HUES6 (cell line): ENCODE measurements around the gene CD99.
"Not testable (repeated sequence)": the region's sequence is repeated elsewhere in the genome, so short reads cannot be mapped to it uniquely, and the experiment has no call there.

ENCODE experiments used
- H3K27ac ChIP-seq: 2 replicates; pipeline ENCODE4 v1.7.0; 2013; ENCODE audit warnings: low read depth, mild to moderate bottlenecking, low read length, inconsistent platforms
- H3K27me3 ChIP-seq: 2 replicates; pipeline ENCODE4 v1.6.1; 2013; ENCODE audit warnings: low read length; ENCODE audit not compliant: control insufficient read depth, insufficient read depth
- H3K36me3 ChIP-seq: 2 replicates; pipeline ENCODE4 v1.6.1; 2013; ENCODE audit warnings: low read length; ENCODE audit not compliant: control insufficient read depth, insufficient read depth
- H3K4me1 ChIP-seq: 2 replicates; pipeline ENCODE4 v1.6.1; 2013; ENCODE audit warnings: low read length; ENCODE audit not compliant: control insufficient read depth, insufficient read depth
- H3K4me3 ChIP-seq: 2 replicates; pipeline ENCODE4 v1.5.1; 2013; ENCODE audit warnings: low read depth, low read length
- H3K9ac ChIP-seq: one replicate; pipeline ENCODE4 v1.6.1; 2013; ENCODE audit warnings: mild to moderate bottlenecking, low read length
- H3K9me3 ChIP-seq: 2 replicates; pipeline ENCODE4 v1.6.1; 2013; ENCODE audit warnings: low read depth, low read length; ENCODE audit not compliant: control insufficient read depth, insufficient read depth

The CD99 gene

GRCh38 chrX:2752441-2752840 is 61.3 kb downstream of the CD99 start:
- not testable (repeated sequence) for H3K9me3 ChIP-seq, H3K27ac ChIP-seq

DNA sequence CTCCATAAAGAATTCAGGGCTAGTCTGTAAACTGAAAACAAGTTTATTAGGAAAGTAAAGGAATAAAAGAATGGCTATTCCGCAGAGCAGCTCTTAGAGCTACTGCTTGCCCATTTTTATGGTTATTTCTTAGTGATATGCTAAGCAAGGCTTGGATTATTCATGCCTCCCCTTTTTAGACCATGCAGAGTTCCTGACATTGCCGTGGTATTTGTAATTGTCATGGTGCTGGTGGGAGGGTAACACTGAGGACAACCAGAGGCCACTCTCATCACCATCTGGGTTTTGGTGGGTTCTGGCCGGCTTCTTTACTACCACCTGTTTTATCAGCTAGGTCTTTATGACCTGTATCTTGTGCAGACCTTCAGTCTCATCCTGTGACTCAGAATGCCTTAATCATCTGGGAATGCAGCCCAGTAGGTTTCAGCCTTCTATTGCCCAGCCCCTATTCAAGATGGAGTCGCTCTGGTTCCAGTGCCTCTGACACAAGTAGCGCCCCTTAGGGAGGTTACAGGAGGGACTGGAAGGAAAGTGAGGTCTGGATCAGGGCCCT is 64.1 kb downstream of the CD99 start:
- not testable (repeated sequence) for H3K4me1 ChIP-seq, H3K4me3 ChIP-seq, H3K36me3 ChIP-seq, H3K27me3 ChIP-seq, H3K9ac ChIP-seq, H3K27ac ChIP-seq, H3K9me3 ChIP-seq

More at GRCh38 chrX:2752441-2752840, 61.3 kb downstream of the CD99 start:
- H3K4me3 ChIP-seq, H3K9ac ChIP-seq, H3K36me3 ChIP-seq, H3K4me1 ChIP-seq, H3K27me3 ChIP-seq: not testable (repeated sequence)

- no peak overlapping the region for H3K9ac ChIP-seq
- H3K27ac ChIP-seq: no peak overlapping the region
- no peak overlapping the region for H3K4me3 ChIP-seq
- H3K36me3 ChIP-seq: no peaks in the 10 kb centered on the region
- 0 out of 2 replicates have a peak, but pooled peaks cover 4% of the 10 kb centered on the region for H3K4me1 ChIP-seq
- no peaks in the 10 kb centered on the region for H3K27me3 ChIP-seq
- no peaks in the 10 kb centered on the region for H3K9me3 ChIP-seq
Measured at GRCh38 chrX:2756548-2756947, 65.5 kb downstream of the CD99 start.

DNA sequence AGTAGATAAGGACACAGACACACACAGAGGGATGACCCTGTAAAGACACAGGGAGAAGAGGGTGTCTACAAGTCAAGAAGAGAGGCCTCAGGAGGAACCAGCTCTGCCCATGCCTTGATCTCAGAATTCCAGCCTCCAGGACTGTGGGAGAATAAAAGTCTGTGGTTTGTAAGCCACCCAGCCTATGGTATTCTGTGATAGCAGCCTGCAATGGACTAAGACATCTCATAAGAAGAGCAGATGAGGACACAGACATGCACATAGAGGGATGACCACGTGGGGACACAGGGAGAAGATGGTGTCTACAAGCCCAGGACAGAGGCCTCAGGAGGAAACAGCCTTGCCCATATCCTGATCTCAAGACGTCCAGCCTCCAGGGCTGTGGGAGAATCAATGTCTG is 70.2 kb downstream of the CD99 start:
- H3K4me3 ChIP-seq: no peak overlapping the region
- H3K27me3 ChIP-seq: no peaks in the 10 kb centered on the region
- H3K27ac ChIP-seq: no peak overlapping the region
- H3K4me1 ChIP-seq: no peaks in the 10 kb centered on the region
- H3K36me3 ChIP-seq: no peaks in the 10 kb centered on the region
- H3K9me3 ChIP-seq: no peaks in the 10 kb centered on the region
- H3K9ac ChIP-seq: no peak overlapping the region

DNA sequence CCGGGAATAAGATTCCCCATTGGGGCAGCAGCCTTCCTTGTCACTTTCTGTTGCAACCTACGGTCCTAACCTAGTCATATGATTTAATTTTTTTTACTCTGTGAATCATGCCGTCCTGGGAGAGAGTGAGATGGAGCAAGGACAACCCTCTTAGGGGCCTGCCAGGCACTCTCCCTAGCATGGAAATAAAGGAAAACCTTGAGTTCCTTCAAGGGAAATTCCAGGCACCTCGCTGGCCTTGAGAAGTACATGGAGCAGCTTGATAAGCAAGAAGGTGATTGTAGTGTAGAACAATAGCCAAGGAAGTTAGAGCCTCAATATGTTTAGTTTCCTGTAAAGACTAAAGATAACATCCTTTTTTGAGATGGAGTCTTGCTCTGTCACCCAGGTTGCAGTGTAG is 71.6 kb downstream of the CD99 start:
- not testable (repeated sequence) for H3K4me1 ChIP-seq, H3K9ac ChIP-seq, H3K27ac ChIP-seq, H3K36me3 ChIP-seq, H3K27me3 ChIP-seq, H3K9me3 ChIP-seq, H3K4me3 ChIP-seq

DNA sequence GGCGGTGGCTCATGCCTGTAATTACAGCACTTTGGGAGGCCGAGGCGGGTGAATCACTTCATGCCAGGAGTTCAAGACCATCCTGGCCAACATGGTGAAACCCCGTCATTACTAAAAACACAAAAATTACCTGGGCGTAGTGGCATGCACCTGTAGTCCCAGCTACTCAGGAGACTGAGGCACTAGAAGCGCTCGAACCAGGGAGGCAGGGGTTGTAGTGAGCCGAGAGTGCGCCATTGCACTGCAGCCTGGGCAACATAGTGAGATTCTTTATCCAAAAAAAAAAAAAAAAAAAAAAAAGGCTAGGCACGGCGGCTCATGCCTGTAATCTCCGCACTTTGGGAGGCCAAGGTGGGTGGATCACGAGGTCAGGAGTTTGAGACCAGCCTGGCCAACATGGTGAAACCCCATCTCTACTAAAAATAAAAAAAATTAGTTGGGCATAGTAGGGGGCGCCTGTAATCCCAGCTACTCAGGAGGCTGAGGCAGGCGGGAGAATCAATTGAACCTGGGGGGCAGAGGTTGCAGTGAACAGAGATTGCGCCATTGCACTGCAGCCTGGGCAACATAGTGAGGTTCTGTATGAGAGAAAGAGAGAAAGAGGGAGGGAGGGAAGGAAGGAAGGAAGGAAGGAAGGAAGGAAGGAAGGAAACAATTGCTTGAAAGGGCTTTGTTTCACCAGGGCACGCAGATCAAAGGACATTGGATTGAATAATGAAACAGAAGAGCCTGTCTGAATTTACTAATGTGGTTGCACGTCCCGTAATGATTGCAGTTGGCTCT is 73.9 kb downstream of the CD99 start:
- H3K9me3 ChIP-seq, H3K36me3 ChIP-seq, H3K27me3 ChIP-seq, H3K27ac ChIP-seq, H3K9ac ChIP-seq, H3K4me3 ChIP-seq: not testable (repeated sequence)
- peaks cover 13% of the 10 kb centered on the region for H3K4me1 ChIP-seq

- Histone ChIP-seq H3K27me3 (no peaks in the 10 kb centered on the region), H3K36me3 (no peaks in the 10 kb centered on the region), H3K4me1 (peaks cover 13% of the 10 kb centered on the region), H3K27ac (no peak overlapping the region), H3K9ac (no peak overlapping the region), H3K9me3 (peaks cover 6% of the 10 kb centered on the region; the same call in 1 of the 2 replicates), H3K4me3 (no peak overlapping the region)
Measured at GRCh38 chrX:2765549-2765830, 74.4 kb downstream of the CD99 start.

DNA sequence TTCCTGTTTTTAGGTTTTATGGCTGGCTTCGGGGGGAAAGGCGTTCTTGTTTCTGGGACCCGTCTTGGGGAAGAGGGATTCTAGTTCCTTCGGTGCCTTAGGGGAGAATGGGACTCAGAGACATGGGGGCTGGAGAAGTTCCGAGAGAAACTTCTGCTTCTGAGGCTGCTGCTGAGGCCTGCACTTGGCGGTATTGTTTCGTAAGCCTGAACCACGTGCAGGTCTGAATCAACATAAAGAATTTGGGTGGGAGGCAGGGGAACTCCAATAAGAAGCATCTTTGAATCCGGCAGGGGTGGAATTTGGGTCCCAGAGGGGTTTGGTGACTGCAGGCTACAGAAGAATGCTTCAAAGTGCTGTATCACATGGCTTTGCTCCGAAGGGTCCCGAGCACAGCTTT is 75.8 kb downstream of the CD99 start:
- H3K4me1 ChIP-seq: peaks cover 13% of the 10 kb centered on the region
- H3K27ac ChIP-seq: no peak overlapping the region
- H3K27me3 ChIP-seq: no peaks in the 10 kb centered on the region
- H3K9me3 ChIP-seq: peaks cover 6% of the 10 kb centered on the region; the same call in 1 of the 2 replicates
- no peak overlapping the region for H3K4me3 ChIP-seq
- no peaks in the 10 kb centered on the region for H3K36me3 ChIP-seq
- no peak overlapping the region for H3K9ac ChIP-seq

DNA sequence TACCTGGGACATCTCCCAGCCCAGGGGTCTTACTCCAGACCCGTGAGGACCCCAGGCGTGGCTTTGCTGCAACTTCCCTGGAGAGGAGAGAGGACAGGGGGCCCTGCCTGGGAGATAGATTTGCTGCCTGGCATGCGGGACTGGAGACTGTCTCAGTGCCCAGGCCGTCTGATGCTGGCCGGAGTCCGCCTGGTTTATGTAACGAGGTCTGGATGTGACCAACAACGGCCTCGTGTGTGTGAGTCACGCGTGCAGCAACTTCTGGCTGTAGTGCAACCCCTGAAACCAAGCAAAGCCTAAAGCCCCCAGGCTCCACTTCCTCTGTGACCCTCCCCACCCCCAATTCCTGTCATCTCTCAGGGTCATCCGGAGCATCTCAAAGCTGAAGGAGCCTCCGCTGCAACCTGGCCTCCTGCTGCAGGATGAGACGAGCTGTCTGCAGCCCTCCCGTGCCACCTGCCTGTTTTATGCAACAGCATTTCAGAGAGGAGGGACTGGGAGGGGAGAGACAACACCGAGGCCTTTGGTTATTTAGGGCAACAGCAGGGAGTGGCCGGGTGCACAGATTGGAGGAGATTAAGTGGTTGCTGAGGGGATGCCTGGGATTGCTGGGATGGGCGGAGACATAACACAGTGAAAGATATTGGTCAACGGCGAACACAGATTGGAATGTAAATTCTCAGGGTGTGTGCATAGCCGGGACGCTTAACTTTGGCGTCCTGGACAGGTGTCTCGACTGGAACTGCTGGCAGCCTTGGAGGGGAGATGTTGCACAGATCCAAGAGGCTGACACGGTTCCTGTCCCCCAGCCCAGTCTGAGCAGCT is 76.7 kb downstream of the CD99 start:
- Histone ChIP-seq H3K9ac (peak overlapping the region; percentile 2), H3K27ac (no peak overlapping the region), H3K4me3 (no peak overlapping the region), H3K4me1 (peaks cover 13% of the 10 kb centered on the region), H3K36me3 (no peaks in the 10 kb centered on the region), H3K27me3 (no peaks in the 10 kb centered on the region), H3K9me3 (peaks cover 6% of the 10 kb centered on the region; the same call in 1 of the 2 replicates)

- peaks cover 13% of the 10 kb centered on the region for H3K4me1 ChIP-seq
- H3K9me3 ChIP-seq: peaks cover 13% of the 10 kb centered on the region
- no peak overlapping the region for H3K4me3 ChIP-seq
Measured at GRCh38 chrX:2769615-2770014, 78.5 kb downstream of the CD99 start.

More at GRCh38 chrX:2769615-2770014, 78.5 kb downstream of the CD99 start:
- Histone ChIP-seq H3K27me3 (no peaks in the 10 kb centered on the region), H3K9ac (no peak overlapping the region), H3K27ac (no peak overlapping the region), H3K36me3 (no peaks in the 10 kb centered on the region)
